Skeletal muscle cell (primary cell): ENCODE data around the gene LZTFL1.

Experiments
- DNase-seq: peaks from one replicate; pipeline ENCODE4 v3.0.0-alpha.2; 2010; ENCODE audit warnings: low read depth
- H3K4me3 ChIP-seq: 2 replicates; pipeline ENCODE4 v1.5.1; 2011; ENCODE audit warnings: low read depth, mild to moderate bottlenecking, control low read depth, low read length, moderate library complexity

LZTFL1 gene

DNA sequence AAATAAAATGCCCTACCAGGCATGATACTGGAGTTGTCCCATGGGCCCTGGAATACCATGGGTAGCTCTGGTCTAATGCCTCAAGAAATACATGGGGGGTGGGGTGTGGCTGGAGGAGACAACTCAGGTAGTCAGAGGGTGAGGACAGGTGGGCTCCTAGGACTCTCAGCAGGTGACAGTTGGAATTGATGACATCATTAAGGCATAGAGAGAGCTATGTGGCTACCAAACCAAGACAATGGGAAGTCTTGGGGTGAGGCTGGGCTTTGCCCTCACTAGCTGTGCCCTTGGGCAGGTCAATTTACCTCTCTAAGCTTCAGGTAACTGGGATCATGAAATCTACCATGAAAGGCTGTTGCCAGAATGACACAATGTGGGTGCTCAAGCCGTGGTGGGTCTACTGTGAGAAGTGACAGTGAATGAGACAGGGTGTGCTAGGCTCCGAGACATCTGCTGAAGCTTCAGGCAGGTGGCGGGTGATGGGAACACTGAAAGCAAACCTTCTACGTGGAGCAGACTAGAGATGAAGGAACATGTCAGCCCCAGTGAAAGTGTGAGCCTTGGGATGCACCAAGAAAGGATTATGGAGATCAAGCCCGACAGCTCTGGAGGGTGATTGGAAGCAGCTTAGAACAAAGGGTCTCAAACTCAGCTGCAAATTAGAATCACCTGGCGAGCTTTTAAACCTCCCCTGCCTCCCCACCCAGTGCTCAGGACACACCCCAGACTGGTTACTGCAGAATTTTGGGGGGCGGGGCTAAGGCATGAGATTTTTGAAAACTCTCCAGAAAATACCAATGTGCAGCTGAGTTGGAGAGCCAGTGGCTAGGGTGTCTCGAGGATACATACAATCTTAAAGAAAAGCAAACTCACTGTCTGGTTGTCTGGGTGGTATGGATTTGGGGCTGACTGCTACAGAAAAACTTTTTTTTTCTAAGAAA is 67.1 kb downstream of the LZTFL1 start:
- no peak overlapping the region for H3K4me3 ChIP-seq
- no peak for DNase-seq

DNA sequence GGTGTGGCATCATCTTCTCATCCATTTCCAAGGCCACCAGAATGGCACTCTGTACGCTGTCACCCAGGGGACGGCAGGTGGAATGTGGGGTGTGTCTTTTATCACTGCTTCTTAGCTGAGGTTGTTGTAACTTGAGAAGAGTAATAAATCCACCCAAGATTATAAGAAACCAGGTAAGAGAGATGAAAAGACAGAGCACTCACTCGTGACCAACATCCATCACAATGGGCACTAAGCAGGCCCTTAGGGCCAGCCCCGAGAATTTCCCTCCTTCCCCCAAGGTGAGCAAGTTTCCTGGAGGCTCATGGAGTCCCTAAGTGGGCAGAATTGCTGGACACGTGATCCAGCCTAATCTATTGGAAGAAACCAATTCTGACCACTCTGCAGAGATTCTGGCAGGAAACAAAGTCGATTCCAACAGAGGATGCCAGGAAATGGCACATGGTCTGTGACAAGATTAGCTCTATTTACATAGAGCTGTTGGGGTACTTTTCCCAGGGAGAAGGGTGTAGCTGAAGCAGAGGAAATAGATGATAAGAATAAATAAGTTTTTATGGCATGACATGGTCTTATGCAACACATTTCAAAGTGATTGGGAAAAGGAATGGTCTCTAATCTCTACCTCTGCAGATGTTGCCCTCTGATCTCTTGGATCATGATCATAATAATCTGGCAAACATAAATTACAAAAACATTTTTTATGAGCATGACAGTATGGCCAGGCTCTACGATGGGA is 68.0 kb downstream of the LZTFL1 start:
- DNase-seq, result no peak

More for the DNA sequence above, 68.0 kb downstream of the LZTFL1 start:
- H3K4me3 ChIP-seq, result no peak overlapping the region
